ENCODE data around the gene NHS.

DNA sequence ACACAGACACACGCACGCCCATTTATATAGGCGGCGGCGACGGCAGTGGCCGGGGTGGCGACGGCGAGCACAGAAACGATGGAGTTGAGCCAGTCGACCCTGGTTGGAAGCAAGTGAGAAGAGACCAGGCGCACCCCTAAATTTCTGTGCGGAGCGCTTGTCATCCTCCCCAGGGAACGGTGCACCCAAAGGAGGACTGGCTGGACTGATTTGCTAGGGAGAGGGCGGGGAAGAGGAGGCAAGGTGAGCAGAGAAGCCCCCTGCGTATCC lies 302 bp downstream of the NHS start:
- TF ChIP-seq MAFK (IDR thresholded peaks at IDR 0.05; ENCODE audit: low read depth, low read length), result no peak
- TF ChIP-seq, protein P1, sequence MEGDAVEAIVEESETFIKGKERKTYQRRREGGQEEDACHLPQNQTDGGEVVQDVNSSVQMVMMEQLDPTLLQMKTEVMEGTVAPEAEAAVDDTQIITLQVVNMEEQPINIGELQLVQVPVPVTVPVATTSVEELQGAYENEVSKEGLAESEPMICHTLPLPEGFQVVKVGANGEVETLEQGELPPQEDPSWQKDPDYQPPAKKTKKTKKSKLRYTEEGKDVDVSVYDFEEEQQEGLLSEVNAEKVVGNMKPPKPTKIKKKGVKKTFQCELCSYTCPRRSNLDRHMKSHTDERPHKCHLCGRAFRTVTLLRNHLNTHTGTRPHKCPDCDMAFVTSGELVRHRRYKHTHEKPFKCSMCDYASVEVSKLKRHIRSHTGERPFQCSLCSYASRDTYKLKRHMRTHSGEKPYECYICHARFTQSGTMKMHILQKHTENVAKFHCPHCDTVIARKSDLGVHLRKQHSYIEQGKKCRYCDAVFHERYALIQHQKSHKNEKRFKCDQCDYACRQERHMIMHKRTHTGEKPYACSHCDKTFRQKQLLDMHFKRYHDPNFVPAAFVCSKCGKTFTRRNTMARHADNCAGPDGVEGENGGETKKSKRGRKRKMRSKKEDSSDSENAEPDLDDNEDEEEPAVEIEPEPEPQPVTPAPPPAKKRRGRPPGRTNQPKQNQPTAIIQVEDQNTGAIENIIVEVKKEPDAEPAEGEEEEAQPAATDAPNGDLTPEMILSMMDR (conservative IDR thresholded peaks at IDR 0.05; ENCODE audit: low read depth, low read length), result no peak
